ENCODE results near the gene PRKAG2.

Gene PRKAG2

DNA sequence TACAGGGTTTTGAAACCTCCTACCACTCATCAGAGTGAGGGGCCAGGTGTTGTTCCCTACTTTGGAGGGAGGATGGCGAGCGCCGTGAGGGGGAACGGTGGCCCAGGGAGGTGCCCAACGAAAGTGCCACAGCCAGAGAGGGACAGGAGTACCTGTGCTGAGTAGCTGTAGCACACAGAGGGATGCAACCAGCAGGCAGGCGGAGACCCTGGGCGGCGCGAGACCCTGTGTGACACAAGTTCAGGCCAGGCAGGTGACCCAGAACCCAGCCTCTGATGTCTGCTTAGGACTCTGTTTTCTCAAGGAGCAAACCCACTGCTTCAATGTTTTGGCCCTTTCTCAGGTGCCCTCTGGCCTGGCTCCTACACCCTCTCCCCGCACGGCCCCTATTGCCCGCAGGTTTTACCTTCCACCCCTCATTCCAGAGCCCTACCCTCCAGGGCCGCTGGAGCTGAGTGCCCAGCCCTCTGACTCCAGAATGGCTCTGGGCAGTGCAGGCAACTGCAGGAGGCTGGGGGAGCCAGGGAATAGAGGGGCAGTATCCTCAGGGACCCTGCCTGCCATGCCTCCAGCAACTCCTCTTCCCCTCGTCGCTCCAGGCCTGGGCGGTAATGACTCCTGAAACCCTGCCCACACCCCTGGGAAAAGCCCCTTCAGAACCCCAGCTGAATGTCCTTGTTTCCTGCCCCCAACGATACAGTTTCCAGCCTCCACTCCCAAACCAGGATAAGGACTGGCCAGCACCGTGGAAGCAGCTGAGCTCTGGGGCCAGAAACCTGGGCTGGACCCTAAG lies 193.1 kb downstream of the PRKAG2 start:
- no peak for TF ChIP-seq MAX (IDR thresholded peaks at IDR 0.05)
- no peak for TF ChIP-seq FOXM1 (IDR thresholded peaks at IDR 0.05; ENCODE audit: borderline replicate concordance, low read depth)
- no peak for TF ChIP-seq TCF12 (IDR thresholded peaks at IDR 0.05; ENCODE audit: low read depth)
- TF ChIP-seq, protein P1, sequence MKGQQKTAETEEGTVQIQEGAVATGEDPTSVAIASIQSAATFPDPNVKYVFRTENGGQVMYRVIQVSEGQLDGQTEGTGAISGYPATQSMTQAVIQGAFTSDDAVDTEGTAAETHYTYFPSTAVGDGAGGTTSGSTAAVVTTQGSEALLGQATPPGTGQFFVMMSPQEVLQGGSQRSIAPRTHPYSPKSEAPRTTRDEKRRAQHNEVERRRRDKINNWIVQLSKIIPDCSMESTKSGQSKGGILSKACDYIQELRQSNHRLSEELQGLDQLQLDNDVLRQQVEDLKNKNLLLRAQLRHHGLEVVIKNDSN (IDR thresholded peaks at IDR 0.05), result no peak
- TF ChIP-seq YY1 (IDR thresholded peaks at IDR 0.05; ENCODE audit: low read depth), result no peak
- no peak for TF ChIP-seq REST (IDR thresholded peaks at IDR 0.05; ENCODE audit: low read depth)
- TF ChIP-seq TAF1 (IDR thresholded peaks at IDR 0.05; ENCODE audit: low read depth), result no peak
- TF ChIP-seq NFIC (IDR thresholded peaks at IDR 0.05), result no peak
- no peak for TF ChIP-seq EP300 (IDR thresholded peaks at IDR 0.05; ENCODE audit: borderline replicate concordance)
- no peak for TF ChIP-seq EGR1 (IDR thresholded peaks at IDR 0.05)
- no peak for TF ChIP-seq TEAD4 (IDR thresholded peaks at IDR 0.05)
- TF ChIP-seq ZBTB7A (IDR thresholded peaks at IDR 0.05; ENCODE audit: low read depth), result no peak
- TF ChIP-seq RAD21 (IDR thresholded peaks at IDR 0.05; ENCODE audit: low read depth), result no peak
- no peak for TF ChIP-seq CREB1 (IDR thresholded peaks at IDR 0.05; ENCODE audit: low read depth)
- no peak for TF ChIP-seq CEBPB (IDR thresholded peaks at IDR 0.05)

- TF ChIP-seq ZBTB7A (IDR thresholded peaks at IDR 0.05; ENCODE audit: low read depth) (no peak), CEBPB (IDR thresholded peaks at IDR 0.05) (no peak)
These were observed 193.9 kb downstream of the PRKAG2 start for GRCh38 chr7:151682831-151683614.

GRCh38 chr7:151681726-151682125 lies 195.2 kb downstream of the PRKAG2 start:
- TF ChIP-seq RAD21 (IDR thresholded peaks at IDR 0.05; ENCODE audit: low read depth) (no peak), MAX (IDR thresholded peaks at IDR 0.05) (no peak), REST (IDR thresholded peaks at IDR 0.05; ENCODE audit: low read depth) (no peak), EGR1 (IDR thresholded peaks at IDR 0.05) (no peak), TEAD4 (IDR thresholded peaks at IDR 0.05) (no peak), FOXM1 (IDR thresholded peaks at IDR 0.05; ENCODE audit: borderline replicate concordance, low read depth) (no peak), TCF12 (IDR thresholded peaks at IDR 0.05; ENCODE audit: low read depth) (no peak), TAF1 (IDR thresholded peaks at IDR 0.05; ENCODE audit: low read depth) (no peak), EP300 (IDR thresholded peaks at IDR 0.05; ENCODE audit: borderline replicate concordance) (no peak), NFIC (IDR thresholded peaks at IDR 0.05) (no peak), ZBTB7A (IDR thresholded peaks at IDR 0.05; ENCODE audit: low read depth) (no peak), CEBPB (IDR thresholded peaks at IDR 0.05) (no peak), YY1 (IDR thresholded peaks at IDR 0.05; ENCODE audit: low read depth) (no peak), CREB1 (IDR thresholded peaks at IDR 0.05; ENCODE audit: low read depth) (no peak)
- TF ChIP-seq, protein P1 (IDR thresholded peaks at IDR 0.05), result no peak

GRCh38 chr7:151680810-151681209 lies 196.1 kb downstream of the PRKAG2 start:
- TF ChIP-seq YY1 (IDR thresholded peaks at IDR 0.05; ENCODE audit: low read depth), result no peak
- TF ChIP-seq TEAD4 (IDR thresholded peaks at IDR 0.05), result no peak
- TF ChIP-seq NFIC (IDR thresholded peaks at IDR 0.05), result no peak
- no peak for TF ChIP-seq MAX (IDR thresholded peaks at IDR 0.05)
- TF ChIP-seq, protein P1 (IDR thresholded peaks at IDR 0.05), result no peak
- no peak for TF ChIP-seq FOXM1 (IDR thresholded peaks at IDR 0.05; ENCODE audit: borderline replicate concordance, low read depth)
- TF ChIP-seq REST (IDR thresholded peaks at IDR 0.05; ENCODE audit: low read depth), result no peak
- TF ChIP-seq TCF12 (IDR thresholded peaks at IDR 0.05; ENCODE audit: low read depth), result no peak
- no peak for TF ChIP-seq EP300 (IDR thresholded peaks at IDR 0.05; ENCODE audit: borderline replicate concordance)
- no peak for TF ChIP-seq TAF1 (IDR thresholded peaks at IDR 0.05; ENCODE audit: low read depth)
- TF ChIP-seq CEBPB (IDR thresholded peaks at IDR 0.05), result no peak
- no peak for TF ChIP-seq CREB1 (IDR thresholded peaks at IDR 0.05; ENCODE audit: low read depth)
- no peak for TF ChIP-seq EGR1 (IDR thresholded peaks at IDR 0.05)
- TF ChIP-seq ZBTB7A (IDR thresholded peaks at IDR 0.05; ENCODE audit: low read depth), result no peak
- TF ChIP-seq RAD21 (IDR thresholded peaks at IDR 0.05; ENCODE audit: low read depth), result no peak
